Keratinocyte (primary cell): ENCODE data around the gene CCDC9B. TPM values are rescaled to one million over a fixed set of nuclear protein-coding genes. Genes with fewer than 3 reads are reported as not detected.
A peak's percentile ranks its signal among the peaks of the same experiment; 100 is the strongest.

Experiments used
- DNase-seq: peaks from one replicate; pipeline ENCODE4 v3.0.0-alpha.2; 2011; ENCODE audit warnings: low read depth, missing footprints, low spot score
- FAIRE-seq: peaks from 2 replicates; lab custom pipeline; 2011; peaks lifted over from hg19 to GRCh38; lab: Jason Lieb, UNC
- H2AFZ ChIP-seq: 2 replicates; pipeline ENCODE4 v1.6.0; 2012; ENCODE audit warnings: low read length, control low read depth, inconsistent platforms; ENCODE audit not compliant: control insufficient read depth
- H3K27ac ChIP-seq: 2 replicates; pipeline ENCODE4 v1.5.1; 2011; ENCODE audit warnings: low read length; ENCODE audit not compliant: control insufficient read depth, insufficient read depth
- H3K27me3 ChIP-seq: 3 replicates; pipeline ENCODE4 v1.6.0; 2011; ENCODE audit warnings: low read length; ENCODE audit not compliant: control insufficient read depth, insufficient read depth; ENCODE audit errors: extremely low read depth
- H3K36me3 ChIP-seq, 2 experiments: 2 replicates in 1 of 2; 3 replicates in 1 of 2; pipeline ENCODE4 v1.5.1; 2011; ENCODE audit warnings: low read length in 2 of 2, mild to moderate bottlenecking in 1 of 2; ENCODE audit not compliant: control insufficient read depth in 2 of 2, insufficient read depth in 2 of 2; ENCODE audit errors: extremely low read depth in 1 of 2
- H3K4me1 ChIP-seq: 3 replicates; pipeline ENCODE4 v1.5.1; 2011; ENCODE audit warnings: low read length; ENCODE audit not compliant: control insufficient read depth, insufficient read depth; ENCODE audit errors: extremely low read depth
- H3K4me2 ChIP-seq: 3 replicates; pipeline ENCODE4 v1.6.0; 2011; ENCODE audit warnings: low read depth, low read length; ENCODE audit not compliant: control insufficient read depth, insufficient read depth; ENCODE audit errors: extremely low read depth
- H3K4me3 ChIP-seq, 3 experiments: fragments of 200-600 bp in 1 of 3; sonication (generic) in 1 of 3; 2 replicates in 2 of 3; 3 replicates in 1 of 3; pipeline ENCODE4 v1.5.1; 2011 to 2016; ENCODE audit warnings: low read length in 3 of 3, mild to moderate bottlenecking in 3 of 3, control low read depth in 2 of 3, inconsistent platforms in 1 of 3, low read depth in 1 of 3, mixed read lengths in 1 of 3, mixed run types in 1 of 3, moderate library complexity in 1 of 3; ENCODE audit not compliant: control insufficient read depth in 2 of 3, insufficient read depth in 2 of 3; ENCODE audit errors: extremely low read depth in 1 of 3
- H3K79me2 ChIP-seq: 2 replicates; pipeline ENCODE4 v1.6.0; 2012; ENCODE audit warnings: low read length; ENCODE audit not compliant: control insufficient read depth, insufficient read depth
- H3K9ac ChIP-seq: 3 replicates; pipeline ENCODE4 v1.6.0; 2011; ENCODE audit warnings: low read length; ENCODE audit not compliant: control insufficient read depth, insufficient read depth; ENCODE audit errors: extremely low read depth
- H3K9me1 ChIP-seq: 3 replicates; pipeline ENCODE4 v1.6.0; 2011; ENCODE audit warnings: low read length; ENCODE audit not compliant: control insufficient read depth, insufficient read depth; ENCODE audit errors: extremely low read depth
- H3K9me3 ChIP-seq: 2 replicates; pipeline ENCODE4 v1.5.1; 2012; ENCODE audit warnings: low read depth, low read length; ENCODE audit not compliant: control insufficient read depth
- H4K20me1 ChIP-seq: 3 replicates; pipeline ENCODE4 v1.6.0; 2011; ENCODE audit warnings: low read length; ENCODE audit not compliant: control insufficient read depth, insufficient read depth; ENCODE audit errors: extremely low read depth
- EZH2 ChIP-seq: IDR thresholded peaks from one replicate; pipeline ENCODE4 v1.6.1; 2012; ENCODE audit warnings: inconsistent platforms, mild to moderate bottlenecking, low read length, moderate library complexity
- dilution Hi-C: fragments of 300-500 bp; cut with MboI; formaldehyde crosslinking; loops from one replicate; pipeline ENCODE4 v1.7.0; 2020; ENCODE audit warnings: low sequenced_read_pairs; ENCODE audit not compliant: extremely low pct_ligation_motif_present
- polyA plus RNA-seq, 5 experiments: library from polyadenylated mRNA; depleted of rRNA in 3 of 5; stranded (reverse) in 3 of 5; stranded (forward) in 1 of 5; unstranded in 1 of 5; fragments of >200 nt; gene quantifications; 1 replicate in 1 of 5; 2 replicates in 3 of 5; 3 replicates in 1 of 5; pipeline versions ENCODE4 v1.2.1 to v1.2.3, GENCODE V29; 2011 to 2012; ENCODE audit warnings: missing spikeins in 2 of 5, low read depth in 1 of 5, low replicate concordance in 1 of 5
- TF ChIP-seq, protein P1 (sequence below), 3 experiments: IDR thresholded peaks in 1 of 3; conservative IDR thresholded peaks in 1 of 3; optimal IDR thresholded peaks in 1 of 3; 2 replicates in 2 of 3; 3 replicates in 1 of 3; pipeline versions ENCODE3 to v1.5.1; 2011; ENCODE audit warnings: low read length in 3 of 3, mild to moderate bottlenecking in 3 of 3, moderate library complexity in 2 of 3, control low read depth in 1 of 3, inconsistent platforms in 1 of 3; ENCODE audit not compliant: insufficient read depth in 2 of 3; ENCODE audit errors: extremely low read depth in 1 of 3

CCDC9B gene
- polyA plus RNA-seq, 1 donor (not counting 4 experiments of a cell fraction or from before 2014, with no cell fraction given), result 9.6 TPM

- no peaks in the 10 kb centered on the region for H3K9me1 ChIP-seq
- H3K4me1 ChIP-seq, result peaks cover 31% of the 10 kb centered on the region
- peak within 1 kb of the TSS; percentile 77 for H2AFZ ChIP-seq
- H3K9ac ChIP-seq, result no peak within 1 kb of the TSS
- H4K20me1 ChIP-seq, result no peaks in the 10 kb centered on the region
- H3K4me2 ChIP-seq, result peak within 1 kb of the TSS; percentile 91
- no peaks in the 10 kb centered on the region for H3K27me3 ChIP-seq
- dilution Hi-C loops, result no loop called here
- no peaks in the 10 kb centered on the region for H3K36me3 ChIP-seq
- no peak within 1 kb of the TSS for H3K27ac ChIP-seq
- DNase-seq, result no peak
- FAIRE-seq, result no peak
- H3K79me2 ChIP-seq, result no peaks in the 10 kb centered on the region
- no peaks in the 10 kb centered on the region for H3K9me3 ChIP-seq
- H3K4me3 ChIP-seq, result peak within 1 kb of the TSS; percentile 44 to 64 (median 62)
- no peak for TF ChIP-seq EZH2
- TF ChIP-seq, protein P1, sequence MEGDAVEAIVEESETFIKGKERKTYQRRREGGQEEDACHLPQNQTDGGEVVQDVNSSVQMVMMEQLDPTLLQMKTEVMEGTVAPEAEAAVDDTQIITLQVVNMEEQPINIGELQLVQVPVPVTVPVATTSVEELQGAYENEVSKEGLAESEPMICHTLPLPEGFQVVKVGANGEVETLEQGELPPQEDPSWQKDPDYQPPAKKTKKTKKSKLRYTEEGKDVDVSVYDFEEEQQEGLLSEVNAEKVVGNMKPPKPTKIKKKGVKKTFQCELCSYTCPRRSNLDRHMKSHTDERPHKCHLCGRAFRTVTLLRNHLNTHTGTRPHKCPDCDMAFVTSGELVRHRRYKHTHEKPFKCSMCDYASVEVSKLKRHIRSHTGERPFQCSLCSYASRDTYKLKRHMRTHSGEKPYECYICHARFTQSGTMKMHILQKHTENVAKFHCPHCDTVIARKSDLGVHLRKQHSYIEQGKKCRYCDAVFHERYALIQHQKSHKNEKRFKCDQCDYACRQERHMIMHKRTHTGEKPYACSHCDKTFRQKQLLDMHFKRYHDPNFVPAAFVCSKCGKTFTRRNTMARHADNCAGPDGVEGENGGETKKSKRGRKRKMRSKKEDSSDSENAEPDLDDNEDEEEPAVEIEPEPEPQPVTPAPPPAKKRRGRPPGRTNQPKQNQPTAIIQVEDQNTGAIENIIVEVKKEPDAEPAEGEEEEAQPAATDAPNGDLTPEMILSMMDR (optimal IDR thresholded peaks at IDR 0.05 in 1 of 3, IDR thresholded peaks at IDR 0.05 in 1 of 3, conservative IDR thresholded peaks at IDR 0.05 in 1 of 3; ENCODE audit: extremely low read depth in 1 of 3, insufficient read depth in 2 of 3, low read length in 3 of 3), result no peak
Measured at GRCh38 chr15:40357723-40358470, 17.2 kb upstream of the CCDC9B start, which contains the start of gene DISP2. Gene DISP2, plus strand, starts transcription at chr15:40358219. Its CDS starts 103 bp downstream, at chr15:40358322.

GRCh38 chr15:40357246-40357645 is 16.5 kb upstream of the CCDC9B start:
- H3K9ac ChIP-seq, result no peak overlapping the region
- no peaks in the 10 kb centered on the region for H3K79me2 ChIP-seq
- peaks cover 31% of the 10 kb centered on the region for H3K4me1 ChIP-seq
- H3K9me1 ChIP-seq, result no peaks in the 10 kb centered on the region
- no peak for FAIRE-seq
- no peak overlapping the region for H2AFZ ChIP-seq
- dilution Hi-C loops, result no loop called here
- H3K27me3 ChIP-seq, result no peaks in the 10 kb centered on the region
- H3K36me3 ChIP-seq, result no peaks in the 10 kb centered on the region
- no peak overlapping the region for H3K4me3 ChIP-seq
- no peak overlapping the region for H3K27ac ChIP-seq
- DNase-seq, result no peak
- no peaks in the 10 kb centered on the region for H3K9me3 ChIP-seq
- no peak for TF ChIP-seq EZH2
- TF ChIP-seq, protein P1 (optimal IDR thresholded peaks at IDR 0.05 in 1 of 3, IDR thresholded peaks at IDR 0.05 in 1 of 3, conservative IDR thresholded peaks at IDR 0.05 in 1 of 3; ENCODE audit: extremely low read depth in 1 of 3, insufficient read depth in 2 of 3, low read length in 3 of 3), result no peak
- H4K20me1 ChIP-seq, result no peaks in the 10 kb centered on the region
- H3K4me2 ChIP-seq, result peak overlapping the region; percentile 91
